Loucy (cell line): ENCODE results near the gene PLA2G4C.
A peak's percentile ranks its signal among the peaks of the same experiment; 100 is the strongest.
"Not testable (repeated sequence)": the region's sequence is repeated elsewhere in the genome, so short reads cannot be mapped to it uniquely, and the experiment has no call there.

ENCODE experiments used
- H2AFZ ChIP-seq: fragments of 200-600 bp; sonication (generic); 2 replicates; pipeline ENCODE4 v1.6.0; 2016; ENCODE audit warnings: antibody characterized with exemption, mild to moderate bottlenecking, low read length, moderate library complexity
- H3F3A ChIP-seq: fragments of 200-600 bp; 2 replicates; pipeline ENCODE4 v1.6.0; 2016; ENCODE audit warnings: antibody characterized with exemption, low read depth, mild to moderate bottlenecking
- H3K27me3 ChIP-seq: fragments of 200-600 bp; sonication (generic); 2 replicates; pipeline ENCODE4 v1.6.1; 2014; ENCODE audit warnings: low read length, mild to moderate bottlenecking; ENCODE audit not compliant: insufficient read depth, poor library complexity, severe bottlenecking
- H3K36me3 ChIP-seq: fragments of 200-600 bp; sonication (generic); 2 replicates; pipeline ENCODE4 v1.6.1; 2016; ENCODE audit warnings: low read length; ENCODE audit not compliant: insufficient read depth
- H3K4me1 ChIP-seq: fragments of 200-600 bp; sonication (generic); 2 replicates; pipeline ENCODE4 v1.5.1; 2014; ENCODE audit warnings: low read length, mild to moderate bottlenecking; ENCODE audit not compliant: insufficient read depth, poor library complexity, severe bottlenecking
- H3K4me2 ChIP-seq: fragments of 200-600 bp; sonication (generic); 2 replicates; pipeline ENCODE4 v1.6.0; 2014; ENCODE audit warnings: antibody characterized with exemption, low read length, low read depth, mild to moderate bottlenecking; ENCODE audit not compliant: poor library complexity, severe bottlenecking
- H3K4me3 ChIP-seq: fragments of 200-600 bp; sonication (generic); 2 replicates; pipeline ENCODE4 v1.5.1; 2014; ENCODE audit warnings: low read length, mild to moderate bottlenecking, mixed read lengths; ENCODE audit not compliant: poor library complexity, severe bottlenecking
- H3K79me2 ChIP-seq: fragments of 200-600 bp; sonication (generic); 2 replicates; pipeline ENCODE4 v1.6.1; 2014; ENCODE audit warnings: low read length; ENCODE audit not compliant: insufficient read depth
- H3K9ac ChIP-seq: fragments of 200-600 bp; sonication (generic); 2 replicates; pipeline ENCODE4 v1.6.0; 2014; ENCODE audit warnings: mild to moderate bottlenecking, low read depth, low read length, moderate library complexity; ENCODE audit not compliant: poor library complexity, severe bottlenecking
- H3K9me2 ChIP-seq: fragments of 200-600 bp; sonication (generic); replicated peaks from 2 replicates; pipeline ENCODE4 v1.6.1; 2016; ENCODE audit warnings: low read depth, low read length, mixed read lengths
- H3K9me3 ChIP-seq: fragments of 200-600 bp; sonication (generic); 2 replicates; pipeline ENCODE4 v1.6.1; 2014; ENCODE audit warnings: mild to moderate bottlenecking, antibody characterized with exemption, low read length, low read depth; ENCODE audit not compliant: insufficient read depth
- H4K20me1 ChIP-seq: fragments of 200-600 bp; sonication (generic); 2 replicates; pipeline ENCODE4 v1.6.0; 2014; ENCODE audit warnings: antibody characterized with exemption, low read length, mild to moderate bottlenecking; ENCODE audit not compliant: insufficient read depth, poor library complexity, severe bottlenecking
- EZH2phosphoT487 ChIP-seq: fragments of 200-600 bp; IDR thresholded peaks from 2 replicates; pipeline ENCODE4 v1.6.1; 2018; ENCODE audit warnings: antibody characterized with exemption, mild to moderate bottlenecking, moderate library complexity, borderline replicate concordance
- TF ChIP-seq, protein P1 (sequence below): fragments of 200-600 bp; sonication (generic); conservative IDR thresholded peaks from 2 replicates; pipeline ENCODE4 v1.5.1; 2014; ENCODE audit warnings: mild to moderate bottlenecking, antibody characterized with exemption, low read length

The PLA2G4C gene

GRCh38 chr19:48085904-48086864 is 24.4 kb downstream of the PLA2G4C start:
- H3K4me2 ChIP-seq = no peak overlapping the region
- no peaks in the 10 kb centered on the region for H3K27me3 ChIP-seq
- no peaks in the 10 kb centered on the region for H3F3A ChIP-seq
- H3K9me3 ChIP-seq = no peaks in the 10 kb centered on the region
- no peak overlapping the region for H3K4me3 ChIP-seq
- no peaks in the 10 kb centered on the region for H3K4me1 ChIP-seq
- no peaks in the 10 kb centered on the region for H3K36me3 ChIP-seq
- no peaks in the 10 kb centered on the region for H3K9me2 ChIP-seq
- H2AFZ ChIP-seq = no peak overlapping the region
- TF ChIP-seq, protein P1, sequence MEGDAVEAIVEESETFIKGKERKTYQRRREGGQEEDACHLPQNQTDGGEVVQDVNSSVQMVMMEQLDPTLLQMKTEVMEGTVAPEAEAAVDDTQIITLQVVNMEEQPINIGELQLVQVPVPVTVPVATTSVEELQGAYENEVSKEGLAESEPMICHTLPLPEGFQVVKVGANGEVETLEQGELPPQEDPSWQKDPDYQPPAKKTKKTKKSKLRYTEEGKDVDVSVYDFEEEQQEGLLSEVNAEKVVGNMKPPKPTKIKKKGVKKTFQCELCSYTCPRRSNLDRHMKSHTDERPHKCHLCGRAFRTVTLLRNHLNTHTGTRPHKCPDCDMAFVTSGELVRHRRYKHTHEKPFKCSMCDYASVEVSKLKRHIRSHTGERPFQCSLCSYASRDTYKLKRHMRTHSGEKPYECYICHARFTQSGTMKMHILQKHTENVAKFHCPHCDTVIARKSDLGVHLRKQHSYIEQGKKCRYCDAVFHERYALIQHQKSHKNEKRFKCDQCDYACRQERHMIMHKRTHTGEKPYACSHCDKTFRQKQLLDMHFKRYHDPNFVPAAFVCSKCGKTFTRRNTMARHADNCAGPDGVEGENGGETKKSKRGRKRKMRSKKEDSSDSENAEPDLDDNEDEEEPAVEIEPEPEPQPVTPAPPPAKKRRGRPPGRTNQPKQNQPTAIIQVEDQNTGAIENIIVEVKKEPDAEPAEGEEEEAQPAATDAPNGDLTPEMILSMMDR = peak; percentile 36
- TF ChIP-seq EZH2phosphoT487 = no peak
- no peak overlapping the region for H3K9ac ChIP-seq
- H3K79me2 ChIP-seq = no peaks in the 10 kb centered on the region
- H4K20me1 ChIP-seq = no peaks in the 10 kb centered on the region

DNA sequence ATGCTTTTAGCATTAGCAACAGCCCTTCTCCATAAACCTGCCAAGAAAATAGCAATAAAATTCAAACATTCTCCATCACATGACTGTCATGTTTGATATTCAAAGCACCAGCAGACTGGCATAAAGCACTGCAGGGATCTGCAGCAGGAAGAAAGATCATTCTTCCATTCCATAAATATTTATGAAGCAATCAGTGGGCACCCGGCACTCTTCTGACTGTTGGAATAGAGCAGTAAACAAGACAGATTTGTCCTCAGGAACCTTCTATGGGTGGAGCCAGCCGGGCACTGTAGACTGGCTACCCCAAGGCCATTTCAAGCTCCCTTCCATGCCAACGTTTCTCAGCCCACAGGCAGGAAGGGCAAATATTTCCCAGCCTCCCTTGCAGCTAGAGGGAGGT is 25.5 kb downstream of the PLA2G4C start:
- Histone ChIP-seq H3K79me2 (no peaks in the 10 kb centered on the region), H3F3A (no peaks in the 10 kb centered on the region), H3K4me1 (no peaks in the 10 kb centered on the region), H3K4me2 (no peak overlapping the region), H3K27me3 (no peaks in the 10 kb centered on the region), H3K4me3 (no peak overlapping the region), H3K36me3 (no peaks in the 10 kb centered on the region), H3K9me3 (no peaks in the 10 kb centered on the region), H3K9ac (no peak overlapping the region), H3K9me2 (no peaks in the 10 kb centered on the region), H4K20me1 (no peaks in the 10 kb centered on the region), H2AFZ (no peak overlapping the region)
- TF ChIP-seq, protein P1 = no peak
- TF ChIP-seq EZH2phosphoT487 = no peak

GRCh38 chr19:48081106-48081505 is 29.5 kb downstream of the PLA2G4C start:
- Histone ChIP-seq H3K4me3 (no peak overlapping the region), H3K36me3 (no peaks in the 10 kb centered on the region), H3K4me1 (no peaks in the 10 kb centered on the region), H3K9me2 (no peaks in the 10 kb centered on the region), H3K9ac (no peak overlapping the region), H3F3A (no peaks in the 10 kb centered on the region), H3K79me2 (no peaks in the 10 kb centered on the region), H4K20me1 (no peaks in the 10 kb centered on the region), H3K9me3 (no peaks in the 10 kb centered on the region), H3K4me2 (no peak overlapping the region), H2AFZ (no peak overlapping the region), H3K27me3 (no peaks in the 10 kb centered on the region)
- TF ChIP-seq EZH2phosphoT487 = no peak
- TF ChIP-seq, protein P1 = no peak

DNA sequence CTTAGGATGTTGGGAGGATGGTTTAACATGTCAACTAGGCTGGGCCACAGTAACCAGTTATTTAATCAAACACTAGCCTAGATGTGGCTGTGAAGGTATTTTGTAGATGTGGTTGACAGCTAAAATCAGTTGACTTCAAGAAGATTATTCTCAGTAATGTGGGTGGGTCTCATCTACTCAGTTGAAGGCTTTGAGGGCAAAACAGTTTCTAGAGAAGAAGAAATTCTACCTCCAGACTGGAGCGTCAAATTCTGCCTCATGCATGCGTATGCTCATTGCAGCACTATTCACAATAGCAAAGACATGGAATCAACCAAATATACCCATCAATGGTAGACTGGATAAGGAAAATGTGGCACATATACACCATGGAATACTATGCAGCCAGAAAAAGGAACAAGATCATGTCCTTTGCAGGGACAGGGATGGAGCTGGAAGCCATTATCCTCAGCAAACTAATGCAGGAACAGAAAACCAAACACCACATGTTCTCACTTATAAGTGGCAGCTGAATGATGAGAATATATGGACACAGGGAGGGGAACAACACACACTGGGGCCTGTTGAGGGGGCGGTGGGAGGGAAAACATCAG is 40.3 kb downstream of the PLA2G4C start:
- H3K36me3 ChIP-seq, H3K9ac ChIP-seq, H4K20me1 ChIP-seq, H2AFZ ChIP-seq, H3K4me2 ChIP-seq, H3F3A ChIP-seq, H3K9me2 ChIP-seq, H3K27me3 ChIP-seq, H3K4me3 ChIP-seq, H3K79me2 ChIP-seq, H3K4me1 ChIP-seq, H3K9me3 ChIP-seq: not testable (repeated sequence)
